MCF 10A (cell line): ENCODE results near the gene CORIN. TPM values are rescaled to one million over a fixed set of nuclear protein-coding genes. Genes with fewer than 3 reads are reported as not detected.

Experiments
- BruUV-seq: library from RNA; stranded (reverse); fragments of 400-500 nt; replicated peaks from 2 replicates; lab custom pipeline; 2021; lab: Mats Ljungman, UMichigan
- CTCF ChIA-PET: fragments of 300-600 bp; sonication (Branson Sonifier 250); formaldehyde crosslinking; extraction: SDS; loops from one replicate; lab custom pipeline; 2021; ENCODE audit warnings: antibody characterized with exemption, inconsistent platforms; lab: Yijun Ruan, JAX
- POLR2A ChIA-PET: fragments of 300-600, 350-650 bp; sonication (Branson Sonifier 250); formaldehyde crosslinking; extraction: SDS; loops from one replicate; lab custom pipeline; 2020; ENCODE audit warnings: antibody characterized with exemption, inconsistent platforms; lab: Yijun Ruan, JAX
- DNase-seq: peaks from one replicate; pipeline ENCODE4 v3.0.0-alpha.2; 2018; ENCODE audit not compliant: unreplicated experiment
- H3K27ac Mint-ChIP-seq: one replicate; pipeline ENCODE4 v1.8.0; 2022; ENCODE audit warnings: mild to moderate bottlenecking, low read depth, mixed read lengths; ENCODE audit not compliant: unreplicated experiment
- H3K27me3 Mint-ChIP-seq: one replicate; pipeline ENCODE4 v1.8.0; 2022; ENCODE audit warnings: mixed read lengths; ENCODE audit not compliant: insufficient read depth, unreplicated experiment
- H3K36me3 Mint-ChIP-seq: one replicate; pipeline ENCODE4 v1.8.0; 2022; ENCODE audit warnings: mild to moderate bottlenecking, moderate library complexity, mixed read lengths; ENCODE audit not compliant: insufficient read depth, unreplicated experiment
- H3K4me1 Mint-ChIP-seq: one replicate; pipeline ENCODE4 v1.8.0; 2022; ENCODE audit warnings: mixed read lengths; ENCODE audit not compliant: insufficient read depth, unreplicated experiment
- H3K4me3 Mint-ChIP-seq: one replicate; pipeline ENCODE4 v1.8.0; 2022; ENCODE audit warnings: mild to moderate bottlenecking, moderate library complexity, mixed read lengths; ENCODE audit not compliant: unreplicated experiment
- H3K9me3 Mint-ChIP-seq: one replicate; pipeline ENCODE4 v1.8.0; 2022; ENCODE audit warnings: mixed read lengths; ENCODE audit not compliant: unreplicated experiment
- CTCF ChIP-seq: fragments of 200-600 bp; IDR thresholded peaks from one replicate; pipeline ENCODE4 v1.8.0; 2022; ENCODE audit warnings: antibody characterized with exemption, mild to moderate bottlenecking; ENCODE audit not compliant: unreplicated experiment
- intact Hi-C: fragments of 100-400 bp; cut with micrococcal nuclease; formaldehyde crosslinking; loops from 2 replicates; pipeline ENCODE4 v1.14.1; 2022
- total RNA-seq: library from RNA; stranded (reverse); gene quantifications from 2 replicates; pipeline ENCODE4 v1.2.3, GENCODE V29; 2022

Gene CORIN
- total RNA-seq, 1 experiment from 2014 or later: 1.0 TPM

- BruUV-seq: no TSS peak
- no peaks in the 10 kb centered on the region for H3K27me3 Mint-ChIP-seq
- intact Hi-C loops: no loop called here
- TF ChIP-seq CTCF: no peak
- ChIA-PET POLR2A (no interaction called here), CTCF (interaction anchor here (3.7 to 4.1 kb wide), 2 partner anchors 12 to 119 kb away, joined by 22 to 27 read pairs; no protein-coding TSS in a partner anchor)
- H3K4me1 Mint-ChIP-seq: peaks cover 6% of the 10 kb centered on the region
- no peak overlapping the region for H3K27ac Mint-ChIP-seq
- no peak overlapping the region for H3K4me3 Mint-ChIP-seq
- DNase-seq: no peak
- no peaks in the 10 kb centered on the region for H3K36me3 Mint-ChIP-seq
- no peaks in the 10 kb centered on the region for H3K9me3 Mint-ChIP-seq
Measured at GRCh38 chr4:47717188-47717587, 120.7 kb downstream of the CORIN start.

GRCh38 chr4:47715716-47716416 lies 122.0 kb downstream of the CORIN start:
- ChIA-PET POLR2A (interaction anchor here (0.9 to 2.6 kb wide), 3 partner anchors 9 to 121 kb away, joined by 3 to 10 read pairs (median 5); partner anchors contain the start of gene CORIN), CTCF (interaction anchor here (0.7 to 4.1 kb wide), 4 partner anchors 11 to 120 kb away, joined by 3 to 27 read pairs (median 12); no protein-coding TSS in a partner anchor)
- TF ChIP-seq CTCF: no peak
- no peaks in the 10 kb centered on the region for H3K9me3 Mint-ChIP-seq
- H3K4me1 Mint-ChIP-seq: peaks cover 6% of the 10 kb centered on the region
- no peaks in the 10 kb centered on the region for H3K27me3 Mint-ChIP-seq
- no peak overlapping the region for H3K4me3 Mint-ChIP-seq
- intact Hi-C loops: no loop called here
- BruUV-seq: no TSS peak
- no peaks in the 10 kb centered on the region for H3K36me3 Mint-ChIP-seq
- no peak overlapping the region for H3K27ac Mint-ChIP-seq
- no peak for DNase-seq

- ChIA-PET POLR2A (interaction anchor here (2.6 kb wide), 1 partner anchor 123 kb away, joined by 10 read pairs; the partner anchor contains the start of gene CORIN), CTCF (interaction anchor here (0.7 to 4.1 kb wide), 3 partner anchors 9 to 455 kb away, joined by 3 to 27 read pairs (median 22); no protein-coding TSS in a partner anchor)
- H3K27me3 Mint-ChIP-seq: no peaks in the 10 kb centered on the region
- no peak overlapping the region for H3K4me3 Mint-ChIP-seq
- H3K36me3 Mint-ChIP-seq: no peaks in the 10 kb centered on the region
- BruUV-seq: no TSS peak
- no peaks in the 10 kb centered on the region for H3K9me3 Mint-ChIP-seq
- H3K4me1 Mint-ChIP-seq: peaks cover 6% of the 10 kb centered on the region
- no peak overlapping the region for H3K27ac Mint-ChIP-seq
- intact Hi-C loops: no loop called here
- TF ChIP-seq CTCF: no peak
- no peak for DNase-seq
Measured at GRCh38 chr4:47714269-47714668, 123.6 kb downstream of the CORIN start.

- CTCF ChIA-PET: interaction anchor here (0.6 to 4.1 kb wide), 5 partner anchors 8 to 407 kb away, joined by 3 to 27 read pairs (median 8); no protein-coding TSS in a partner anchor
- H3K27ac Mint-ChIP-seq: no peak overlapping the region
- intact Hi-C loops: no loop called here
- no peaks in the 10 kb centered on the region for H3K9me3 Mint-ChIP-seq
- H3K4me3 Mint-ChIP-seq: no peak overlapping the region
- H3K27me3 Mint-ChIP-seq: no peaks in the 10 kb centered on the region
- peaks cover 6% of the 10 kb centered on the region for H3K4me1 Mint-ChIP-seq
- no TSS peak for BruUV-seq
- POLR2A ChIA-PET: interaction anchor here (0.9 to 1.3 kb wide), 3 partner anchors 123 to 228 kb away, joined by 3 to 6 read pairs (median 4); partner anchors contain the start of gene ATP10D
- no peak for DNase-seq
- no peak for TF ChIP-seq CTCF
- H3K36me3 Mint-ChIP-seq: no peaks in the 10 kb centered on the region
Measured at GRCh38 chr4:47713129-47713834, 124.6 kb downstream of the CORIN start.
